BE2C (cell line): ENCODE measurements around the gene ANKRD11.

Source experiments
- DNase-seq: peaks from one replicate; pipeline ENCODE4 v3.0.0-alpha.2; 2020
- H3K27me3 ChIP-seq: fragments of 250-450 bp; sonication (Bioruptor Pico); 2 replicates; pipeline ENCODE4 v1.5.1; 2020; ENCODE audit warnings: mild to moderate bottlenecking
- H3K36me3 ChIP-seq: fragments of 250-450 bp; sonication (Bioruptor Pico); 2 replicates; pipeline ENCODE4 v1.5.1; 2020; ENCODE audit warnings: mild to moderate bottlenecking
- H3K4me1 ChIP-seq: fragments of 250-450 bp; sonication (Bioruptor Pico); 2 replicates; pipeline ENCODE4 v1.5.1; 2020
- H3K4me3 ChIP-seq: 2 replicates; pipeline ENCODE4 v1.5.1; 2011; ENCODE audit warnings: low read depth, low read length
- H3K9me3 ChIP-seq: fragments of 250-450 bp; sonication (Bioruptor Pico); 2 replicates; pipeline ENCODE4 v1.5.1; 2020
- TF ChIP-seq, protein P1 (sequence below): IDR thresholded peaks from 2 replicates; pipeline ENCODE4 v1.5.1; 2012; ENCODE audit warnings: mild to moderate bottlenecking, low read depth, low read length

ANKRD11 gene

DNA sequence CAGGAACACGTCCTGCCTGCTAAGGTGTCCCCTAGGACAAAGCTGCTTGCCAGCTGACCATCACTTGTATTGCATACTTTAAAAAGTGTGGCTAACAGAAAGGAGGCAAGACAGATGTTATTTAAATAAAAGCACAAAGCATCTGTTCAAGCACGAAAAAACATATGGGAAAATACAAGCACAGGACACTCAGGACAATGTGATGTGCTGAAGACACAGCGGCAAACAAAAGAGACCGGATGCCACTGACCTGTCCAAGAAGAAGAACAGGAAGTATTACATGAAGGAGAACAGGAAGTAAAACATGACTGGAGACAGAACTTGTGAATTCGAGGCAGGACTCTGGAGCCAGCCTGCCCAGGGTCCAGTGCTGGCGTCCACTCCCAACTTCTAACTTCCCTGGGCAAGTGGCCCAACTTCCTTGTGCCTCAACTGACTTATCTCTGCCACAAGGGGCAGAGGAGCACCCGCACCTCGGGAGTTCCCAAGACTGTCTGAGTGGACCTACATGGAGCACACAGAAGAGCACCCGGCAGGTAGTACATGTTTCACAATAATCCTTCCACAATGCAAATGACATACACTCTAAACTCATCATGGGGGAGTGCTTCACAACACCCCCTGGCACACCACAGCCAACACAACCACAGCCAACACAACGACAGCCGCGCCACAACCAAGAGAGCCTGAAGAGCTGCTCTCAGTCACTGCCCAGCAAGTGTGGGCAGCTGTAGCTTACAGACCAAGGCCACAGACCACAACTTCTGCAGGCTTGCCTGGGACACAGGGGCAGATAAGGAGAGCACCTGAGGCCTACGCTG is 36.6 kb downstream of the ANKRD11 start:
- TF ChIP-seq, protein P1, sequence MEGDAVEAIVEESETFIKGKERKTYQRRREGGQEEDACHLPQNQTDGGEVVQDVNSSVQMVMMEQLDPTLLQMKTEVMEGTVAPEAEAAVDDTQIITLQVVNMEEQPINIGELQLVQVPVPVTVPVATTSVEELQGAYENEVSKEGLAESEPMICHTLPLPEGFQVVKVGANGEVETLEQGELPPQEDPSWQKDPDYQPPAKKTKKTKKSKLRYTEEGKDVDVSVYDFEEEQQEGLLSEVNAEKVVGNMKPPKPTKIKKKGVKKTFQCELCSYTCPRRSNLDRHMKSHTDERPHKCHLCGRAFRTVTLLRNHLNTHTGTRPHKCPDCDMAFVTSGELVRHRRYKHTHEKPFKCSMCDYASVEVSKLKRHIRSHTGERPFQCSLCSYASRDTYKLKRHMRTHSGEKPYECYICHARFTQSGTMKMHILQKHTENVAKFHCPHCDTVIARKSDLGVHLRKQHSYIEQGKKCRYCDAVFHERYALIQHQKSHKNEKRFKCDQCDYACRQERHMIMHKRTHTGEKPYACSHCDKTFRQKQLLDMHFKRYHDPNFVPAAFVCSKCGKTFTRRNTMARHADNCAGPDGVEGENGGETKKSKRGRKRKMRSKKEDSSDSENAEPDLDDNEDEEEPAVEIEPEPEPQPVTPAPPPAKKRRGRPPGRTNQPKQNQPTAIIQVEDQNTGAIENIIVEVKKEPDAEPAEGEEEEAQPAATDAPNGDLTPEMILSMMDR = peak; percentile 23; the same call in 1 of the 2 replicates
- Histone ChIP-seq H3K9me3 (no peaks in the 10 kb centered on the region), H3K4me1 (peaks cover 5% of the 10 kb centered on the region; the same call in 1 of the 2 replicates), H3K36me3 (no peaks in the 10 kb centered on the region; the same call in 1 of the 2 replicates), H3K27me3 (no peaks in the 10 kb centered on the region), H3K4me3 (no peak overlapping the region)
- no peak for DNase-seq

DNA sequence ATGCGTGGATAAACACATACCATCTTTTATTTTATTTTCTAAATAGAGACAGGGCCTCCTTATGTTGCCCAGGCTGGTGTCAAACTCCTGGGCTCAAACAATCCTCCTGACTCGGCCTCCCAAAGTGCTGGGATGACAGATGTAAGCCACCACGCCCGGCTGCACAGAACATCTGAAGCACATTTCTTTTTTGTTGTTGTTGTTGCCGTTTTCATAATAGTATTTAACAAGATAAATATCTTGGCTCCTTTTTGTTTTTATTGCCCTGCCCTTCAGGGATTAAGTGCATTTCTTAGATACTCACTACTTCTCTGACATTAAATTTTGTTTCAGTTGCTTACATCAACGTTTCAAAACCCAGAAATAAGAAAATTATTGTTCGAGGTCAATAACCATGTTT is 37.4 kb downstream of the ANKRD11 start:
- no peaks in the 10 kb centered on the region for H3K36me3 ChIP-seq
- TF ChIP-seq, protein P1 = no peak
- H3K4me3 ChIP-seq = no peak overlapping the region
- peaks cover 5% of the 10 kb centered on the region; the same call in 1 of the 2 replicates for H3K4me1 ChIP-seq
- no peaks in the 10 kb centered on the region for H3K27me3 ChIP-seq
- DNase-seq = no peak
- no peaks in the 10 kb centered on the region for H3K9me3 ChIP-seq

DNA sequence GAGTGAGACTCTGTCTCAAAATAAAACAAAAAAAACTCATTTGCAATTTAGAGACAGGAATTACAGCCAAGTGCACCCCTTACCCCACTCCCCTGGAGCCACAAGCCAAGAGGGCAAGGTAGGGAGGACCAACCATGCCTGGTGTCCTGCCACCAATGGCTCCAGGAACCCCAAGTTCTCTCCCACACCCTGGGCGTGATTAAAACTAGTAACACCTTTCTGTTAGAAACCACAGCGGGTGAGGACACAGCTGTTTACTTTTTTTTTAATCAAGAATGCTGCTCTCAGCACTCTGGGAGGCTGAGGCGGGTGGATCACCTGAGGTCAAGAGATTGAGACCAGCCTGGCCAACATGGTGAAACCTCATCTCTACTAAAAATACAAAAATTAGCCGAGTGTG is 38.1 kb downstream of the ANKRD11 start:
- DNase-seq = no peak
- Histone ChIP-seq H3K4me1 (peaks cover 5% of the 10 kb centered on the region; the same call in 1 of the 2 replicates), H3K9me3 (no peaks in the 10 kb centered on the region), H3K36me3 (no peaks in the 10 kb centered on the region), H3K4me3 (no peak overlapping the region), H3K27me3 (no peaks in the 10 kb centered on the region)
- TF ChIP-seq, protein P1 = no peak

DNA sequence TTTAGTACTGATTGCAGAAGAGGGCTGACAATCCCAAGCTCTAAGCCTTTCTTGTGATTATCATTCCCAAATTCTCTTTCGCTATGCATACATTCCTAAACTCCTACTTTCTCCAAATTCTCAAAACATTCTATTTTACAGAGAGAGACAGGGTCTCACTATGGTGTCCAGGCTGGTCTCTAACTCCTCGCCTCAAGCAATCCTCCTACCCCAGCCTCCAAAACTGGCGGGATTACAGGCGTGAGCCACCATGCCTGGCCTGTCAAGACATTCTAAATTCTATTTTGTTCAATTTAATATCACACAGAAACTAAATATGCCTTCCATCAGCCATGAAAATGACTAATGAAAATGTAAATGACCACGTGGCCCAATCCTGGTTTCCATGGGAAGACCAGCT is 39.8 kb downstream of the ANKRD11 start:
- DNase-seq = no peak
- TF ChIP-seq, protein P1 = no peak
- Histone ChIP-seq H3K4me3 (no peak overlapping the region), H3K27me3 (no peaks in the 10 kb centered on the region), H3K4me1 (peaks cover 9% of the 10 kb centered on the region; the same call in 1 of the 2 replicates), H3K36me3 (no peaks in the 10 kb centered on the region), H3K9me3 (no peaks in the 10 kb centered on the region)

DNA sequence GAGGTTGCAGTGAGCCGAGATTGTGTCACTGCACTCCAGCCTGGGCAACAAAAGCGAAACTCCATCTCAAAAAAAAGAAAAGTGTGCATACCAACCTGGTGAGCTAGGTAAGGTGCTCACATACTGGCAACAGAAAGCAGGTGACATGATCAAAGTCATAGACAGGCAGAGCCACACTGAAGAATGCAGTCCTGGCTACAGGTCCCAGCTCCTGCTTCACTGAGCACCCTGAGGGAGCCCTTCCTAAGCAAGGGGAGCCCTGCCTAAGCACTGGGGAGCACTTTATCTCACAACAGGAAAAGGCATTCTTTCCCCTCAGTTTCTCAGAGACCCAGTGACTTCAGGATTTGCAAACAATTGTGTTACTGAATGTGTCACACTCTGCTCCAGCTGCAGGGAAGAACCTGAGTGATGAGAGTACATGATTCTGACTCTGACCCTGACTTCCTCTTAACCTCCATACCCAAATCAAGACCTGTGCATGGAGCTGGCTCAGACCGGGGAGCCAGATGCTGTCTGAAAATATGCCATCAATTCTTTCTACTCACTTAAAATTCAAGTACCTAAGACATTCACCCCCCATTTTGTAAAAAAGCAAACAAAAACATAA is 40.5 kb downstream of the ANKRD11 start:
- DNase-seq = no peak
- no peaks in the 10 kb centered on the region for H3K36me3 ChIP-seq
- no peaks in the 10 kb centered on the region for H3K9me3 ChIP-seq
- peaks cover 16% of the 10 kb centered on the region for H3K4me1 ChIP-seq
- TF ChIP-seq, protein P1 = no peak
- H3K27me3 ChIP-seq = no peaks in the 10 kb centered on the region
- H3K4me3 ChIP-seq = no peak overlapping the region

DNA sequence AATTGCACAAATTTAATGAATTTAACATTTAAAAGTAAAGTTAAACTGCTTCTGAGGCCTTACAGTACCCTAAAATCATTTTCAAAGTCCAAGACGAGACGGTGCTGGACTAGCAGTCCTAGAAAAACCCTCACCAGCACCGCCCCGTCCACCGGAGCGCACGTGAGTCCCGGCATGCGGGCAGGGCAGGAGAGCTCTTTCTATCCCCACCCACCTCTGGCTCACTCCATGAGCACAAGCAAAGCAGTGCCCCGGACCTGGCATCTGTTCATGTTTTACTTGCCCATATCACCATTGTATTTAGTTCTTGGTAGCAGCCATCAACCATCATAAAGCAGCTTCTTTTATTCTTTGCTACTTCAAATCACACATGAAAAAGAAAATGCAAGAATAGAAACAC is 41.7 kb downstream of the ANKRD11 start:
- Histone ChIP-seq H3K27me3 (no peaks in the 10 kb centered on the region), H3K9me3 (no peaks in the 10 kb centered on the region), H3K4me3 (no peak overlapping the region), H3K4me1 (peaks cover 22% of the 10 kb centered on the region), H3K36me3 (no peaks in the 10 kb centered on the region)
- DNase-seq = no peak
- TF ChIP-seq, protein P1 = no peak
